Psoas muscle (tissue), 8 donors: ENCODE results near the gene PHC2. TPM values are rescaled to one million over a fixed set of nuclear protein-coding genes. Genes with fewer than 3 reads are reported as not detected.

ENCODE experiments used
- ATAC-seq, 4 donors: fragments of 200-7000 bp; cut with Tn5 transposase; one replicate each; pipeline ENCODE4 v1.9.1; 2020; ENCODE audit warnings: moderate library complexity in 3 of 4, mild to moderate bottlenecking in 2 of 4
- DNase-seq, 2 donors: peaks; one replicate each; pipeline ENCODE4 v3.0.0-alpha.2; 2020
- H3K27ac ChIP-seq: fragments of 200-600 bp; one replicate; pipeline ENCODE4 v1.8.0; 2022
- H3K27me3 ChIP-seq, 3 donors: fragments of 200-600 bp in 1 of 3; one replicate each; pipeline versions ENCODE4 v1.6.1 to v1.8.0; 2013 to 2022; ENCODE audit warnings: low read length in 2 of 3, mild to moderate bottlenecking in 2 of 3, moderate library complexity in 1 of 3; ENCODE audit not compliant: insufficient read depth in 3 of 3
- H3K36me3 ChIP-seq, 2 donors: fragments of 200-600 bp in 1 of 2; one replicate each; pipeline versions ENCODE4 v1.6.1 to v1.8.0; 2013 to 2022; ENCODE audit warnings: low read depth in 1 of 2, mild to moderate bottlenecking in 1 of 2, moderate library complexity in 1 of 2; ENCODE audit not compliant: insufficient read depth in 1 of 2
- H3K4me1 ChIP-seq: fragments of 200-600 bp; one replicate; pipeline ENCODE4 v1.8.0; 2022
- H3K4me3 ChIP-seq: fragments of 200-600 bp; one replicate; pipeline ENCODE4 v1.8.0; 2022; ENCODE audit warnings: mild to moderate bottlenecking
- H3K9me3 ChIP-seq: fragments of 200-600 bp; one replicate; pipeline ENCODE4 v1.8.0; 2022
- WGBS, 3 donors: extraction: QIAGEN DNeasy Blood & Tissue Kit; methylation state at CpG; one replicate each; pipeline versions ENCODE4 v1.1.6 to v1.1.7; 2013; 5-methylcytosine and 5-hydroxymethylcytosine counted together
- intact Hi-C, 2 donors: fragments of 100-400 bp; cut with DNase I; formaldehyde crosslinking; loops; one replicate each; pipeline versions ENCODE4 v1.11.0 to v1.14.2; 2022
- polyA plus RNA-seq, 3 donors: library from polyadenylated mRNA; stranded (reverse); fragments of 200-250 nt; gene quantifications; one replicate each; pipeline ENCODE4 v1.2.3, GENCODE V29; 2013
- total RNA-seq, 4 donors: library from RNA; stranded (reverse); fragmentation: NEBNext Ultra II Directional in 2 of 4; extraction: Animal tissue kit (Norgen Biotek cat#: 25700) in 2 of 4; gene quantifications; one replicate each; pipeline versions ENCODE4 v1.2.1 to v1.2.4, GENCODE V29; 2021 to 2023
- TF ChIP-seq, protein P1 (sequence below): fragments of 200-600 bp; IDR thresholded peaks from one replicate; pipeline ENCODE4 v1.8.0; 2022; ENCODE audit warnings: antibody characterized with exemption
- donor health status: healthy with polysubstance abuse.
- donor health status: DM: no; HTN: no; CAD: no; lungs with moderate emphysema.
- donor health status: Bipolar disorder and iron deficiency.
- donor health status: healthy.
- donor health status: DM: yes; HTN: yes; CAD: no.
- donor health status: DM: no; HTN: no; CAD: no.
- donor health status: DM: no; HTN: no; CAD: no.
- donor health status: DM: yes; HTN: yes; CAD: no.

PHC2 gene
- total and polyA plus RNA-seq, 7 donors = 74.1 to 427 (median 338) TPM

DNA sequence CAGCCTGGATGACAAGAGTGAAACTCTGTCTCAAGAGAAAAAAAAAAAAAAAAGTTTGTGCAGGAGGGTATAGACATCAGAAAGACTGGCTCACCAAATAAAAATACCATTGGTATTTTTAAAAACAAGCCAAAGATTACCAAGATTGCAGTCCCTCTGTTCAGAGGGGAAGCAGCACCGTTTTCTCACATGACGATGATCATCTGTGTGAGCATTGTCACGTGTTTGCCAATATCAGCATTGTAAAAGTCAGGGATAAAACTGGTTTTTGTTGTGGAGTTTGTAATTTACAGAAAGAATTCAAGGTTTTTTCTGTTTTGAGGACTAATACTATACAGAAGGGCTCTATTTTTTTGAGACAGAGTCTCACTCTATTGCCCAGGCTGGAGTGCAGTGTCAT lies 148.1 kb downstream of the PHC2 start:
- Histone ChIP-seq H3K27me3 (no peaks in the 10 kb centered on the region), H3K4me3 (no peak overlapping the region), H3K4me1 (no peaks in the 10 kb centered on the region), H3K27ac (no peak overlapping the region), H3K9me3 (no peaks in the 10 kb centered on the region), H3K36me3 (peaks cover 3 to 72% of the 10 kb centered on the region in 2 donors)
- ATAC-seq (no peak), DNase-seq (no peak)
- TF ChIP-seq, protein P1, sequence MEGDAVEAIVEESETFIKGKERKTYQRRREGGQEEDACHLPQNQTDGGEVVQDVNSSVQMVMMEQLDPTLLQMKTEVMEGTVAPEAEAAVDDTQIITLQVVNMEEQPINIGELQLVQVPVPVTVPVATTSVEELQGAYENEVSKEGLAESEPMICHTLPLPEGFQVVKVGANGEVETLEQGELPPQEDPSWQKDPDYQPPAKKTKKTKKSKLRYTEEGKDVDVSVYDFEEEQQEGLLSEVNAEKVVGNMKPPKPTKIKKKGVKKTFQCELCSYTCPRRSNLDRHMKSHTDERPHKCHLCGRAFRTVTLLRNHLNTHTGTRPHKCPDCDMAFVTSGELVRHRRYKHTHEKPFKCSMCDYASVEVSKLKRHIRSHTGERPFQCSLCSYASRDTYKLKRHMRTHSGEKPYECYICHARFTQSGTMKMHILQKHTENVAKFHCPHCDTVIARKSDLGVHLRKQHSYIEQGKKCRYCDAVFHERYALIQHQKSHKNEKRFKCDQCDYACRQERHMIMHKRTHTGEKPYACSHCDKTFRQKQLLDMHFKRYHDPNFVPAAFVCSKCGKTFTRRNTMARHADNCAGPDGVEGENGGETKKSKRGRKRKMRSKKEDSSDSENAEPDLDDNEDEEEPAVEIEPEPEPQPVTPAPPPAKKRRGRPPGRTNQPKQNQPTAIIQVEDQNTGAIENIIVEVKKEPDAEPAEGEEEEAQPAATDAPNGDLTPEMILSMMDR = no peak
- intact Hi-C loops = no loop called here
- 86 to 92% (median 88%) methylated on average over 3 of the region's 3 CpGs for WGBS, 3 donors

DNA sequence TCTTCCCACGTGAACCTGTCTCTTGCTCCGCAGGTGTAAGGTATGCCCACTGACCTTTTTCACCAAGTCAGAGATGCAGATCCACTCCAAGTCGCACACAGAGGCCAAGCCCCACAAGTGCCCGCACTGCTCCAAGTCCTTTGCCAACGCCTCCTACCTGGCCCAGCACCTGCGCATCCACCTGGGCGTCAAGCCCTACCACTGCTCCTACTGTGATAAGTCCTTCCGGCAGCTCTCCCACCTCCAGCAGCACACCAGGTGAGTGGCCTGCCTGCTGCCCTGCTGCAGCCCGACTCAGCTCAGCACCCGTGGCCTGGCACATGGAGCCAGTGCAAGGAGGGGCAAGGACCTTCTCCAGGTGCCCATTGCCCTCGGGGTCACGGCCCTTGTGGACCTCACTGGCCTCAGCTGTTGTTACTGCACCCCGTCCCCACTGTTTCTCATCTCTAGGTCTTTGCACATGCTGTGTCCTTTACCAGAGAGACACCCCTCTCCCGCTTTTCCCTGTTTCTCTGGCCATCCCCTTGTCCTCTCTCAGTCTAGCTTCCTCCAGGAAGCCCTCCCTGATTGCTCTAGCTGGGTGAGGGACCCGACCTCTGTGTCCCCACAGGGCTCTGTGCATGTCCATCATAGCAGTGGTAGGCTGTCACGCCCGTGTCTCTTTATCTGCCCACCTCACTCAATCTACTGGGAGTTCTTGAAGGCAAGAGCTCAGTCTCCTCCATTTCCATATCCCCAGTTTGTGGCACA lies 149.2 kb downstream of the PHC2 start:
- H3K36me3 ChIP-seq = peaks cover 3 to 73% of the 10 kb centered on the region in 2 donors
- H3K4me3 ChIP-seq = no peak overlapping the region
- H3K9me3 ChIP-seq = no peaks in the 10 kb centered on the region
- intact Hi-C loops = no loop called here
- no peak overlapping the region for H3K27ac ChIP-seq
- H3K4me1 ChIP-seq = no peaks in the 10 kb centered on the region
- ATAC-seq = no peak
- H3K27me3 ChIP-seq = no peaks in the 10 kb centered on the region
- WGBS, 3 donors = 92 to 95% (median 93%) methylated on average over 16 to 17 of the region's 17 CpGs
- TF ChIP-seq, protein P1 = no peak
- DNase-seq = peak in 1 of 2 donors; percentile 43

DNA sequence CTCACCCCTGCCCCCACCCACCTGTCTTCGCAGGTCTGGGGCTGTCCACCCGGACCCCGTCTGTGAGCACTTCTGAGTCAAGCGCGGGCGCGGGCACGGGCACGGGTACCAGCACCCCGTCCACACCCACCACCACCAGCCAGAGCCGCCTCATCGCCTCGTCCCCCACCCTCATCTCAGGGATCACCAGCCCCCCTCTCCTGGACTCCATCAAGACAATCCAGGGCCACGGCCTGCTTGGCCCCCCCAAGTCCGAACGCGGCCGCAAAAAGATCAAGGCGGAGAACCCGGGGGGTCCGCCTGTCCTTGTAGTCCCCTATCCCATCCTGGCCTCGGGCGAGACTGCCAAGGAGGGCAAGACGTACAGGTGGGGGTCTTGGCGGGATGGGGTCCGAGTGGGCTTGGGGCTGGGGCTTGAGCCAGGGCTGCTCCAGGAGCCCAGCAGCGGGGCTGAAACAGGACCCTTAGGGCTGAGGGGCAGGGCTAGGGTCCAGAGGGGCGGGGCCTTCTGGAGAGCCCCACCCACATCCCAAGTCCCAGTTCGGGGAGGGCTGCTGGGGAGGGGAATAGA lies 150.7 kb downstream of the PHC2 start:
- ATAC-seq (no peak), DNase-seq (peak in 1 of 2 donors; percentile 57)
- Histone ChIP-seq H3K4me1 (no peaks in the 10 kb centered on the region), H3K27ac (no peak overlapping the region), H3K4me3 (no peak overlapping the region), H3K27me3 (no peaks in the 10 kb centered on the region), H3K36me3 (peaks cover 3 to 66% of the 10 kb centered on the region in 2 donors), H3K9me3 (no peaks in the 10 kb centered on the region)
- WGBS, 3 donors = 94 to 97% (median 97%) methylated on average over 29 of the region's 29 CpGs
- TF ChIP-seq, protein P1 = no peak
- intact Hi-C loops = no loop called here

DNA sequence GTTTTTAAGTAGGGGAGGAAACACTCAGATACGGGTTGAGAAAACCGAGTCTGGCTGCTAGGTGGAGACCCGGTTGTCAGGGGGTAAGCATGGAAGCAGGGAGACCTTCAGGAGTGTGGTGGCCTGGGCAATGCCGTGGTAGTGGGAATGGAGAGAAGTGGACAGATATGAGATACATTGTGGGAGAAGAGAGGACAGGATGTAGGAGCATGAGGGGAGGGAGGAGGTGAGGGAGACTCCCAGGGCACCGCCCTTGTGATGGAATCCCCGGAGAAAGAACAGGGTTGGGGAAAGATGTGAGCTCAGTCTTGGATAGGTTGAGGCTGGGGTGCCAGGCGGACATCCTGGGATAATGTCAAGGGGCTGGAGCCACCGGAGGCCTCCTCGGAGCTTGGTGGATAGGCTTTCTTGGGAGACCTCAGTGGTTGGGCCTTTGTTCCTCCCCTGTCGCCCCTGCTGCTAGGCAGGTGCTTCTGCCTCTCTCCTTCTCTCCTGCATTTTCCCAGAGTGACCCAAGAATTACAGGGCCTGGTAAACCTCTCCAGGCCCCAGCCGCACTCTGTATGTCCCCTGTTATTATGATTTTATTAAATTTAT lies 153.3 kb downstream of the PHC2 start:
- ATAC-seq (no peak), DNase-seq (no peak)
- TF ChIP-seq, protein P1 = no peak
- no peaks in the 10 kb centered on the region for H3K4me1 ChIP-seq
- H3K27ac ChIP-seq = no peak overlapping the region
- peaks cover 3 to 60% of the 10 kb centered on the region in 2 donors for H3K36me3 ChIP-seq
- WGBS, 3 donors = 87 to 91% (median 90%) methylated on average over 11 of the region's 11 CpGs
- H3K27me3 ChIP-seq = no peaks in the 10 kb centered on the region
- intact Hi-C loops = no loop called here
- no peaks in the 10 kb centered on the region for H3K9me3 ChIP-seq
- no peak overlapping the region for H3K4me3 ChIP-seq
